ENCODE results near the gene HMMR. TPM values are rescaled to one million over a fixed set of nuclear protein-coding genes. Genes with fewer than 3 reads are reported as not detected.

Gene HMMR
- total RNA-seq, 1 experiment from 2014 or later, result 74.6 TPM

- H3K4me1 ChIP-seq (ENCODE audit: insufficient read depth, low read length), result peaks cover 13% of the 10 kb centered on the region; the same call in 1 of the 2 replicates
- DNase-seq, result no peak
- H3K4me2 ChIP-seq (ENCODE audit: low read length), result no peak overlapping the region
- peaks cover 1% of the 10 kb centered on the region for H3K79me2 ChIP-seq (ENCODE audit: low read length)
- H3F3A ChIP-seq (ENCODE audit: low read length, unreplicated experiment), result no peaks in the 10 kb centered on the region
- no peak for ATAC-seq
- H3K27ac ChIP-seq (ENCODE audit: low read length), result no peak overlapping the region
- H3K27me3 ChIP-seq (ENCODE audit: low read length), result no peaks in the 10 kb centered on the region
- no peak overlapping the region for H3K9ac ChIP-seq (ENCODE audit: low read length)
- BruUV-seq (replicated peaks), result no TSS peak
- H2AFZ ChIP-seq (ENCODE audit: low read length), result no peak overlapping the region
- H3K9me3 ChIP-seq (ENCODE audit: low read length), result no peaks in the 10 kb centered on the region
- intact Hi-C loops (cut with micrococcal nuclease), result no loop called here
- no peak overlapping the region for H3K4me3 ChIP-seq (ENCODE audit: low read length)
- H3K36me3 ChIP-seq (ENCODE audit: low read depth, low read length), result no peaks in the 10 kb centered on the region
- TF ChIP-seq EZH2 (IDR thresholded peaks at IDR 0.05; ENCODE audit: low read length, unreplicated experiment) (no peak), CTCF (conservative IDR thresholded peaks at IDR 0.05; ENCODE audit: low read depth, low read length) (no peak), EZH2phosphoT487 (IDR thresholded peaks at IDR 0.05; ENCODE audit: borderline replicate concordance, low read length) (no peak)
- no peaks in the 10 kb centered on the region for H4K20me1 ChIP-seq (ENCODE audit: low read length)
- ChIA-PET POLR2A (ENCODE audit: unreplicated experiment) (no interaction called here), CTCF (no interaction called here)
- no peaks in the 10 kb centered on the region for H3K9me2 ChIP-seq (replicated peaks; ENCODE audit: low read length)
Measured at GRCh38 chr5:163432544-163432943, 27.9 kb upstream of the HMMR start.

GRCh38 chr5:163433271-163433670 lies 27.2 kb upstream of the HMMR start:
- no peak overlapping the region for H3K27ac ChIP-seq (ENCODE audit: low read length)
- H4K20me1 ChIP-seq (ENCODE audit: low read length), result peaks cover 4% of the 10 kb centered on the region; the same call in 1 of the 2 replicates
- H3K36me3 ChIP-seq (ENCODE audit: low read depth, low read length), result no peaks in the 10 kb centered on the region
- no peak overlapping the region for H3K9ac ChIP-seq (ENCODE audit: low read length)
- no peak for TF ChIP-seq EZH2phosphoT487 (IDR thresholded peaks at IDR 0.05; ENCODE audit: borderline replicate concordance, low read length)
- TF ChIP-seq EZH2 (IDR thresholded peaks at IDR 0.05; ENCODE audit: low read length, unreplicated experiment), result no peak
- no peak for TF ChIP-seq CTCF (conservative IDR thresholded peaks at IDR 0.05; ENCODE audit: low read depth, low read length)
- POLR2A ChIA-PET (ENCODE audit: unreplicated experiment), result no interaction called here
- BruUV-seq (replicated peaks), result no TSS peak
- H3K79me2 ChIP-seq (ENCODE audit: low read length), result peaks cover 9% of the 10 kb centered on the region
- intact Hi-C loops (cut with micrococcal nuclease), result no loop called here
- H3K4me1 ChIP-seq (ENCODE audit: insufficient read depth, low read length), result peaks cover 13% of the 10 kb centered on the region; the same call in 1 of the 2 replicates
- ATAC-seq (no peak), DNase-seq (no peak)
- no peaks in the 10 kb centered on the region for H3K27me3 ChIP-seq (ENCODE audit: low read length)
- no peaks in the 10 kb centered on the region for H3F3A ChIP-seq (ENCODE audit: low read length, unreplicated experiment)
- H3K4me2 ChIP-seq (ENCODE audit: low read length), result no peak overlapping the region
- no peaks in the 10 kb centered on the region for H3K9me2 ChIP-seq (replicated peaks; ENCODE audit: low read length)
- no peak overlapping the region for H2AFZ ChIP-seq (ENCODE audit: low read length)
- CTCF ChIA-PET, result no interaction called here
- H3K9me3 ChIP-seq (ENCODE audit: low read length), result no peaks in the 10 kb centered on the region
- H3K4me3 ChIP-seq (ENCODE audit: low read length), result no peak overlapping the region

- DNase-seq, result peak; percentile 59
- H3K4me3 ChIP-seq (ENCODE audit: low read length), result no peak overlapping the region
- no peak overlapping the region for H3K9ac ChIP-seq (ENCODE audit: low read length)
- H3F3A ChIP-seq (ENCODE audit: low read length, unreplicated experiment), result no peaks in the 10 kb centered on the region
- POLR2A ChIA-PET (ENCODE audit: unreplicated experiment), result no interaction called here
- CTCF ChIA-PET, result no interaction called here
- no peak overlapping the region for H2AFZ ChIP-seq (ENCODE audit: low read length)
- peak; percentile 6 for ATAC-seq
- peaks cover 4% of the 10 kb centered on the region; the same call in 1 of the 2 replicates for H3K36me3 ChIP-seq (ENCODE audit: low read depth, low read length)
- peaks cover 11% of the 10 kb centered on the region for H4K20me1 ChIP-seq (ENCODE audit: low read length)
- H3K27me3 ChIP-seq (ENCODE audit: low read length), result no peaks in the 10 kb centered on the region
- TF ChIP-seq CTCF (conservative IDR thresholded peaks at IDR 0.05; ENCODE audit: low read depth, low read length) (no peak), EZH2phosphoT487 (IDR thresholded peaks at IDR 0.05; ENCODE audit: borderline replicate concordance, low read length) (no peak), EZH2 (IDR thresholded peaks at IDR 0.05; ENCODE audit: low read length, unreplicated experiment) (no peak)
- H3K9me3 ChIP-seq (ENCODE audit: low read length), result no peaks in the 10 kb centered on the region
- peaks cover 20% of the 10 kb centered on the region for H3K79me2 ChIP-seq (ENCODE audit: low read length)
- intact Hi-C loops (cut with micrococcal nuclease), result no loop called here
- peaks cover 19% of the 10 kb centered on the region for H3K4me1 ChIP-seq (ENCODE audit: insufficient read depth, low read length)
- BruUV-seq (replicated peaks), result no TSS peak
- no peaks in the 10 kb centered on the region for H3K9me2 ChIP-seq (replicated peaks; ENCODE audit: low read length)
- H3K27ac ChIP-seq (ENCODE audit: low read length), result no peak overlapping the region; the same call in 1 of the 2 replicates
- 0 out of 2 replicates have a peak overlapping the region, but pooled peaks have one; percentile 7 for H3K4me2 ChIP-seq (ENCODE audit: low read length)
Measured at GRCh38 chr5:163434401-163434866, 26.0 kb upstream of the HMMR start.

Data from PC-3 (cell line).